NCI-H2227 (cell line): ENCODE measurements around the gene PLXNA4.
A peak's percentile ranks its signal among the peaks of the same experiment; 100 is the strongest.

Experiments used
- DNase-seq: peaks from one replicate; lab custom pipeline; 2025; ENCODE audit not compliant: unreplicated experiment; lab: John Stamatoyannopoulos, UW

Gene PLXNA4

GRCh38 chr7:132423594-132424200 is 152.6 kb downstream of the PLXNA4 start:
- DNase-seq: no peak

- no peak for DNase-seq
Measured at GRCh38 chr7:132422502-132423111, 153.7 kb downstream of the PLXNA4 start.

- DNase-seq: no peak
Measured at GRCh38 chr7:132420527-132420926, 155.7 kb downstream of the PLXNA4 start.

GRCh38 chr7:132419542-132419941 is 156.7 kb downstream of the PLXNA4 start:
- no peak for DNase-seq

GRCh38 chr7:132418840-132419239 is 157.4 kb downstream of the PLXNA4 start:
- DNase-seq: no peak

GRCh38 chr7:132417103-132417906 is 159.0 kb downstream of the PLXNA4 start:
- no peak for DNase-seq

- DNase-seq: no peak
Measured at GRCh38 chr7:132416395-132416794, 159.9 kb downstream of the PLXNA4 start.

- DNase-seq: no peak
Measured at GRCh38 chr7:132415259-132415658, 161.0 kb downstream of the PLXNA4 start.

GRCh38 chr7:132414857-132415256 is 161.4 kb downstream of the PLXNA4 start:
- no peak for DNase-seq

- DNase-seq: no peak
Measured at GRCh38 chr7:132412435-132412834, 163.8 kb downstream of the PLXNA4 start.

GRCh38 chr7:132410861-132411541 is 165.3 kb downstream of the PLXNA4 start:
- DNase-seq: no peak

GRCh38 chr7:132410385-132410784 is 165.9 kb downstream of the PLXNA4 start:
- DNase-seq: no peak

GRCh38 chr7:132407764-132408163 is 168.5 kb downstream of the PLXNA4 start:
- no peak for DNase-seq

- DNase-seq: no peak
Measured at GRCh38 chr7:132406039-132406438, 170.2 kb downstream of the PLXNA4 start.

- no peak for DNase-seq
Measured at GRCh38 chr7:132404261-132404660, 172.0 kb downstream of the PLXNA4 start.

- no peak for DNase-seq
Measured at GRCh38 chr7:132403465-132404110, 172.7 kb downstream of the PLXNA4 start.

- DNase-seq: peak; percentile 36
Measured at GRCh38 chr7:132402751-132403245, 173.5 kb downstream of the PLXNA4 start.

GRCh38 chr7:132402096-132402495 is 174.2 kb downstream of the PLXNA4 start:
- DNase-seq: no peak

- DNase-seq: no peak
Measured at GRCh38 chr7:132400561-132401142, 175.6 kb downstream of the PLXNA4 start.

GRCh38 chr7:132399367-132399766 is 176.9 kb downstream of the PLXNA4 start:
- DNase-seq: no peak
